ENCODE data around the gene TOM1L2. TPM values are rescaled to one million over a fixed set of nuclear protein-coding genes. Genes with fewer than 3 reads are reported as not detected.

The TOM1L2 gene
- total and polyA plus RNA-seq, 2 of the 4 experiments (the other 2 are of a cell fraction), result 34.4 to 51.7 TPM

DNA sequence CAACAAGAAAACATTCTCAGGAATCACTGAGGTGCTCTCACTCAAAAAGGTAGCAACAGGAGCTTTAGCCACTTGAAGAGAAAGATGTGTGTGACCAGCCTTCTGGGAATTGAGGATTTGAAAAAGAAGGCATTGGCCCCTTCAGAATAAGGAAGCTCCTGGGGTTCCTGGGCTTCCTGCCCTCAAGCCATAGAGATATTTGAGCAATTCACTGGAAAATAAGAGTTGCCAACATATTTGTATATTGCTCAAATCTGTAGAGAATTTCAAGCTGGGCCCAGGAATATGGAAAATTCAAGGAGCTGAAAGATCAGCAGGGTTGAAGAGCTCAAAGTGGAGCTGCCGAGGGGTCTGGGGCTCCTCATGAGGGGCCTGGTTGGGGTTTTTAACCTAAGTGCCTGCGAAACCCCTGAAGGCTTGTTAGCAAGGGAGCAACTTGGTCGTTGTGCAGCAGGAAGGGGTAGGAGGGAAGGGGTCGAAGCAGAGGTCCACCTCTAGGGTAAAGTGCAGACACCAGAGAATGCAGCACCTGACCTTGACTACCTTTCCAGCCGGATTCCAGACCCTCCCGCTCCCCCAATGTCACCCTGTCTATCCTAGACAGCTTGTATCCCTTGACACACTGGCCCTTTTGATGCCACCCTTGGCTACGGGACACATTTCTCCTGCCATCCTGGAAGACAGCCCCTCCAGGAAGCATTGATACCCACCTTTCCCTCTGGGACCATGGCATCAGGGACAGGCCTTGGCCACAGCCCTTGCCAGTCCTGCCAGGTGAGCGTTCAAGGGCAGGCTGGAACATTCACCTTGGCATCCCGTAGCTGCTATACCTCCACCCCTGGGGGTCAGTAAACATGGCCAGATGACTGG, 67.8 kb downstream of the TOM1L2 start:
- no peaks in the 10 kb centered on the region for H4K20me1 ChIP-seq (ENCODE audit: insufficient read depth, low read length)
- H2BK5ac ChIP-seq (ENCODE audit: low read depth, low read length, poor library complexity, severe bottlenecking), result no peak overlapping the region
- no peak overlapping the region for H3K4me2 ChIP-seq (ENCODE audit: low read depth, low read length)
- H3K56ac ChIP-seq (ENCODE audit: extremely low read depth, insufficient read depth, low read length), result no peak overlapping the region
- intact Hi-C loops (cut with micrococcal nuclease) (no loop called here), in situ Hi-C loops (cut with MboI; ENCODE audit: low sequenced_read_pairs) (no loop called here), dilution Hi-C loops (cut with HindIII; ENCODE audit: low sequenced_read_pairs, unreplicated experiment) (no loop called here)
- no peaks in the 10 kb centered on the region for H3K27me3 ChIP-seq (ENCODE audit: control insufficient read depth, insufficient read depth, low read length)
- H3K4me3 ChIP-seq (ENCODE audit: insufficient read depth, low read depth, low read length), result no peak overlapping the region
- H2BK120ac ChIP-seq (ENCODE audit: low read depth, low read length), result no peak overlapping the region
- CTCF ChIA-PET, result interaction anchor here (1.5 kb wide), 1 partner anchor 13 kb away, joined by 3 read pairs; no protein-coding TSS in a partner anchor
- H2AFZ ChIP-seq (replicated peaks; ENCODE audit: low read length, poor library complexity), result no peak overlapping the region
- peaks cover 4% of the 10 kb centered on the region for H3K36me3 ChIP-seq (ENCODE audit: control insufficient read depth, insufficient read depth, low read length)
- H4K5ac ChIP-seq (ENCODE audit: low read depth, low read length), result no peak overlapping the region
- peaks cover 21% of the 10 kb centered on the region for H3K4me1 ChIP-seq (ENCODE audit: control insufficient read depth, insufficient read depth, low read length)
- POLR2A ChIA-PET (ENCODE audit: unreplicated experiment), result no interaction called here
- no peak overlapping the region for H3K14ac ChIP-seq (replicated peaks; ENCODE audit: low read depth, low read length)
- 0 out of 2 replicates have a peak overlapping the region, but pooled peaks have one; percentile 33 for H3K4ac ChIP-seq (ENCODE audit: low read depth, low read length)
- H2BK20ac ChIP-seq (ENCODE audit: low read depth, low read length), result no peak overlapping the region
- 86% methylated on average over 5 of the region's 9 CpGs; no CpG with 5 or more reads in 1 of the 2 experiments for WGBS, 2 experiments (ENCODE audit: extremely low coverage in 2 of 2, insufficient read length in 1 of 2)
- 0 out of 2 replicates have a peak overlapping the region, but pooled peaks have one; percentile 28 for H4K91ac ChIP-seq (ENCODE audit: insufficient read depth, low read depth, low read length)
- H3K23ac ChIP-seq (ENCODE audit: low read depth, low read length), result peak overlapping the region; percentile 46; the same call in 1 of the 2 replicates
- no peak overlapping the region for H3K9ac ChIP-seq (ENCODE audit: low read depth, low read length)
- no peak overlapping the region for H3K18ac ChIP-seq (ENCODE audit: low read depth, low read length)
- no peak overlapping the region for H2AK5ac ChIP-seq (ENCODE audit: low read depth, low read length)
- peaks cover 36% of the 10 kb centered on the region for H3K9me1 ChIP-seq (ENCODE audit: insufficient read depth, low read length)
- H4K8ac ChIP-seq (ENCODE audit: low read depth in 2 of 2, low read length in 2 of 2), result no peak overlapping the region
- ATAC-seq (ENCODE audit: low read depth) (no peak), DNase-seq (no peak)
- no peak overlapping the region for H3K27ac ChIP-seq (ENCODE audit: insufficient read depth, low read length)
- no peak overlapping the region for H2AK9ac ChIP-seq (replicated peaks; ENCODE audit: low read depth, low read length, poor library complexity)
- H2BK15ac ChIP-seq (ENCODE audit: low read depth, low read length), result no peak overlapping the region
- BruUV-seq (replicated peaks), result no TSS peak
- peaks cover 3 to 35% of the 10 kb centered on the region in 2 experiments for H3K79me1 ChIP-seq (ENCODE audit: low read depth in 1 of 2, low read length in 2 of 2)
- no peak for TF ChIP-seq MAZ (IDR thresholded peaks at IDR 0.05; ENCODE audit: borderline replicate concordance, low read depth, low read length)
- no peak for TF ChIP-seq POLR2A (IDR thresholded peaks at IDR 0.05; ENCODE audit: low read depth, low read length)
- no peak for TF ChIP-seq FOS (IDR thresholded peaks at IDR 0.05; ENCODE audit: low read depth, low read length)
- TF ChIP-seq CHD1 (IDR thresholded peaks at IDR 0.05; ENCODE audit: low read depth, low read length), result no peak
- TF ChIP-seq RAD21 (IDR thresholded peaks at IDR 0.05; ENCODE audit: low read length), result no peak
- TF ChIP-seq CEBPB (IDR thresholded peaks at IDR 0.05; ENCODE audit: low read depth, low read length), result no peak
- no peak for TF ChIP-seq MXI1 (IDR thresholded peaks at IDR 0.05; ENCODE audit: borderline replicate concordance, low read depth, low read length)
- no peaks in the 10 kb centered on the region for H3K9me3 ChIP-seq (ENCODE audit: control insufficient read depth, insufficient read depth, low read length)

Measured in IMR-90 (cell line).